ENCODE results near the gene MACROD2.

The MACROD2 gene

DNA sequence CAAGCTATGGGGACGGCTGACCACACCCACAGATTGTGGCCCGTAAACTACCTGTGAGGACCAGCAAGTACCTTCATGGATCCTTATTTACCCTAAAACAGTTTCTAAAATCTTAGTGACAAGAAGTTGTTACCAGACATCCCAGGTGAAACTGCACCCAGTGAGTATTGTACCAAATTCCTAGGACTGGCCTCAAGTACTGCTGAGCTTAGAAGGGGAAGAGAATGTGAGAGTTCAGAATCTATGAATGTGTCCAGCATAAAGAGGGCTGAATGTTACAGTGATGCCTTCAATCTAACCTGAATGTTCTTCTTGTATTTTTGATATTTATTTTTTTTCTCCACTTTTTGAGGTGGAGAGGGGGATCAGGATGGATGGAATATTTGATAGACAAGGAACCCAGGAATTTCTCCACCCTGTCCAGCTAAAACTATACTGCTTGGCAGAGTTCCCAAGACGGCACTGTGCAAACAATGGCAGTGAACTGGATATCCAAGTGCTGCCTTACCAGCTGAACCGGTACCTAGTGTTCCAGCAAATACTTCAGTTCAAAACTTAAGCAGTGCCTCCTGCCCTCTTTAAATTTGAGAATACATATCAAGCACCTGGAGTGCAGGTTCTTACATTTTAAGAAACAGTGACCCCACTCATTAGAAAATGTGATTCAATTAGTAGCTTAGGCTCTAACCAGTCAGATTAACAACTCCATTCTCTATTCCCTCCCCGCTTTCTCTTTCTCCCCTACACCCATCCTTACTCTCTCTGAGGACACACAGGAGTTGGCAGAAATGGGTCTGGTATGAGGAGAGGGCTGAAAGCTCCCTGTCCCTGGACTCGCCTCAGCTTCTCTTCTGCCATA lies 769.4 kb downstream of the MACROD2 start:
- H3K4me3 ChIP-seq = no peak overlapping the region
- H3K9me3 ChIP-seq (replicated peaks in 1 of 11) = no peaks in the 10 kb centered on the region
- H3K4me1 ChIP-seq = no peaks in the 10 kb centered on the region
- no peak overlapping the region for H3K27ac ChIP-seq
- no peak overlapping the region for H3K9ac ChIP-seq
- no peak overlapping the region for H3K4me2 ChIP-seq
- H3K36me3 ChIP-seq = no peaks in the 10 kb centered on the region
- no peaks in the 10 kb centered on the region for H3K27me3 ChIP-seq
- no peak for TF ChIP-seq Cebpa-rat (IDR thresholded peaks at IDR 0.05)
- H4K20me1 ChIP-seq = no peaks in the 10 kb centered on the region

DNA sequence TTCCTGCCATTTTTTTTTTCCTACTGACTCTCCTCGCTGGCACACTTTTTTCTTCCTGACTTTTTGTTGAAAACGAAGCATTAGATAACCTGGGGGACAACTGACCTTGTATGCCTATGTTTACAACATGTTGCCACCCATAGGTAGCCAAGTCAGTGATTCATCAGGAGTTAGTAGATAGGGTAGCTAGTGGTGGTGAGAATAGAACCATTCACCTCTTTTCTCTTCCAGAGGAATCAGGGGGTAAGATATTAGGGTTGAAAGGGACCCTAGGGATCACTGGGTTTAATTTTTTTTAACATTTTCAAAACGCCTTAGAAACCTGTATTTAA lies 770.0 kb downstream of the MACROD2 start:
- no peak overlapping the region for H3K9ac ChIP-seq
- no peaks in the 10 kb centered on the region for H3K4me1 ChIP-seq
- H3K4me2 ChIP-seq = no peak overlapping the region
- no peaks in the 10 kb centered on the region for H3K27me3 ChIP-seq
- no peaks in the 10 kb centered on the region for H4K20me1 ChIP-seq
- H3K4me3 ChIP-seq = no peak overlapping the region
- no peaks in the 10 kb centered on the region for H3K9me3 ChIP-seq (replicated peaks in 1 of 11)
- TF ChIP-seq Cebpa-rat (IDR thresholded peaks at IDR 0.05) = no peak
- no peak overlapping the region for H3K27ac ChIP-seq
- no peaks in the 10 kb centered on the region for H3K36me3 ChIP-seq

DNA sequence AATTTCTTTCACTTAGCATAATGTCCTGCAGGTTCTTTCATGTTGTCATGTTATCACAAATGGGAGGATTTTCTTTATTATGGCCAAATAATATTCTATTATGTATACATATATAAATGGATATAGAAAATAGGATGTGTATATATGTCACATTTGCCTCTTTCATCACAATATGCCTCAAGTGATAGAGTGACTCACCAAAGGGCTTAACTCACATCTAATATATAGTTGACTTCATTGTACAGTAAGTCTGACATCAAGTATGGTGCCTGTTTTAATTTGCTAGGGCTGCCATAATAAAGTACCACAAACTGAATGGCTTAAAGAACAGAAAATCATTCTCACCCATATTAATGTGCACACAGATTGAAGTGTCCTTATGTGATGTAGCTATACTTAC lies 778.2 kb downstream of the MACROD2 start:
- no peaks in the 10 kb centered on the region for H3K27me3 ChIP-seq
- no peak for TF ChIP-seq Cebpa-rat (IDR thresholded peaks at IDR 0.05)
- H3K9ac ChIP-seq = no peak overlapping the region
- H3K4me2 ChIP-seq = no peak overlapping the region
- H3K4me1 ChIP-seq = no peaks in the 10 kb centered on the region
- H3K27ac ChIP-seq = no peak overlapping the region
- no peaks in the 10 kb centered on the region for H3K36me3 ChIP-seq
- H4K20me1 ChIP-seq = no peaks in the 10 kb centered on the region
- H3K9me3 ChIP-seq (replicated peaks in 1 of 11) = no peaks in the 10 kb centered on the region
- no peak overlapping the region for H3K4me3 ChIP-seq

DNA sequence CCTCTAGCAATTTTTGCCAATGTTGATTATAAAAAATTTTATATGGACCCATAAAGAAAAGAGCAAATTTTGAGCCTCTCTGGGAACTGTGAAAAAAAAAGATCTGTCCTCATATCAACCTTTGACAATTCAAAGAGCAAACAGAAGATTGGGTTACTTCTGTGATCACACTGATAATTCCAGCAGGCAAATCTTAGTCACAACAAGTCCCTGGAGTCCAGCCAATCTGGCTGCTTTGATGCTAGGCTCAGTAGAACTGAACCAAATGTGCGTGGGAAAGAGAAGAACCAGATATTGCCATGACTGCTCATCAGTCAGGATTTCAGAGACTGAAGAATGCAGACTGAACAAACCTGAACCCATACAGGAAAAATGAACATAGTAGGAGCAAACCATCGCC lies 780.5 kb downstream of the MACROD2 start:
- Histone ChIP-seq H3K4me1 (no peaks in the 10 kb centered on the region), H3K4me2 (no peak overlapping the region), H4K20me1 (no peaks in the 10 kb centered on the region), H3K9ac (no peak overlapping the region), H3K36me3 (no peaks in the 10 kb centered on the region), H3K27ac (no peak overlapping the region), H3K27me3 (no peaks in the 10 kb centered on the region), H3K4me3 (no peak overlapping the region), H3K9me3 (replicated peaks in 1 of 11) (no peaks in the 10 kb centered on the region)
- no peak for TF ChIP-seq Cebpa-rat (IDR thresholded peaks at IDR 0.05)

DNA sequence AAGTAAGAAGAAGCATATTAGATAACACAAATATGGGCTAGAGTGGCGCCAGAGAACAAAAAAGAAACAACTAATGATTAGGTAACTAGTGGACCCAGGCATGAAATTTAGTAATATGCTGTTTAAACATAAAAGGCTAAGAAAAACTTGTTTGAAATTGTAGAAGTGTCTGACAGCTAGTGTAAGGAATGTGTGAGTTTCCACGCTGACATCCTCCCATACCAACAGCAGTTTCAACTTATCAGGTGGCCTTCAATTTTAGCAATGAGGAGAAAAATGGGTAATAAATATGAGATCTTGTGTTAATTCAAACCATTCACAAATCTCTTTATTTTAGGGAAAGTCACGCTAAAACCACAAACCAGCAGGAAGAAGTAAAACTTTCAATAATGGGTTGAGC lies 782.3 kb downstream of the MACROD2 start:
- no peak overlapping the region for H3K4me3 ChIP-seq
- no peaks in the 10 kb centered on the region for H3K4me1 ChIP-seq
- no peak overlapping the region for H3K4me2 ChIP-seq
- no peaks in the 10 kb centered on the region for H3K27me3 ChIP-seq
- TF ChIP-seq Cebpa-rat (IDR thresholded peaks at IDR 0.05) = no peak
- H3K27ac ChIP-seq = no peak overlapping the region
- H3K36me3 ChIP-seq = no peaks in the 10 kb centered on the region
- no peaks in the 10 kb centered on the region for H4K20me1 ChIP-seq
- H3K9ac ChIP-seq = no peak overlapping the region
- H3K9me3 ChIP-seq (replicated peaks in 1 of 11) = no peaks in the 10 kb centered on the region

DNA sequence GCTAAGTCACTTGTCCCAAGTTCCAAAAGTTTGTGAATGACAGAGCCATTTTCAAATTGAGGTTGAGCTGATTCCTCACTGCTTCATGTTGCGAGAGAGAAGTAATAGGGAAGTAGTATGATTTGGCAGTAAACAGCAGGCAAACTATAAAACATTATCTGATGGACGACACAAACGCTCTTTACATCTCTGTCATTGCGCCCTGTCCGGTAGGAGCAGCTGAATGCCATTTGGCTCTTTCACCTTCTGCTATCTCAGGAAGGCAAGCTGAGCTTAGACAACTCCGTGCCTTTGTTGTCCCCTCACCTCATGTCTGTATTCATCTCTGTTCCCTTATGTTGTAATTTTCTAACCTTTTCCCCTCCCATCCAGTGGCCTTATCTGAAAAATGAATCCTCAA lies 782.8 kb downstream of the MACROD2 start:
- TF ChIP-seq Cebpa-rat (IDR thresholded peaks at IDR 0.05) = no peak
- H3K27me3 ChIP-seq = no peaks in the 10 kb centered on the region
- H3K4me2 ChIP-seq = no peak overlapping the region
- no peaks in the 10 kb centered on the region for H3K4me1 ChIP-seq
- H3K9me3 ChIP-seq (replicated peaks in 1 of 11) = no peaks in the 10 kb centered on the region
- H4K20me1 ChIP-seq = no peaks in the 10 kb centered on the region
- H3K27ac ChIP-seq = no peak overlapping the region
- no peaks in the 10 kb centered on the region for H3K36me3 ChIP-seq
- H3K9ac ChIP-seq = no peak overlapping the region
- H3K4me3 ChIP-seq = no peak overlapping the region

DNA sequence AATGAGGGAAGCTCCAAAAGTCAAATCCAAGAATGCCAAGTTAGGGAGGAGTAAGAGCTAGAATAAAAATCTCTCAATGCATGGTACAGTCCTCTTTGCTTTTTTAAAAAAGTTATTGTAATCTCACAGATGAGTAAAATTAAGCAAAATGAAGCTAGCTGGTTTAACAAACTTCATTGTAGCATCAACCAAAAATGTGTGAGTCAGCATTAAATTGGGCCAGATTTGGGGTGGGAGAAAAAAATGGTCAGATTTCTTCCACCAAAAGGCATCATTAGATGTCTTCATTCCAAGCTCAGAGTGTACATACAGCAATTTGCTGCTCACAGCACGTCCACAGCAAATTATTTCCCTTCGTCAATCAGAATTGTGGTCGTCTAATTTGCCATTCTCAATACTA lies 783.6 kb downstream of the MACROD2 start:
- no peak overlapping the region for H3K27ac ChIP-seq
- no peak for TF ChIP-seq Cebpa-rat (IDR thresholded peaks at IDR 0.05)
- no peaks in the 10 kb centered on the region for H3K27me3 ChIP-seq
- H4K20me1 ChIP-seq = no peaks in the 10 kb centered on the region
- H3K4me1 ChIP-seq = no peaks in the 10 kb centered on the region
- H3K4me3 ChIP-seq = no peak overlapping the region
- H3K9me3 ChIP-seq (replicated peaks in 1 of 11) = no peaks in the 10 kb centered on the region
- H3K36me3 ChIP-seq = no peaks in the 10 kb centered on the region
- H3K9ac ChIP-seq = no peak overlapping the region
- no peak overlapping the region for H3K4me2 ChIP-seq

DNA sequence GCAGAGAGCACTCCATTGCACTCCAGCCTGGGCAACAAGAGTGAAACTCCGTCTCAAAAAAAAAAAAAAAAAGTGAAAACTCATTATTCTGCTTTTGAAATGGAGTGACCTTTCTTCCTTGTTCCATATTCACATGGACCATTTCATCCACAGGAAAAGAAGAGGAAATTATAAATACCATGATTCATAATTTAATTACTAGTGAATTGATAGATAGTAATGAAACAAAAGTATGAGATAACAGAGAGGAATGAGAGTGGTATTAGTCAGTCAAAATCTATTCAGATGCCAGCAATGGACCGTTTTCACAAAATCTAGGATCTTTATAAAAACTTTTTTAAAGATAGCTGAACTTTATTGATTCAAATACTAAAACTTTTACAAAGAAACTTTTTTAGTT lies 785.2 kb downstream of the MACROD2 start:
- Histone ChIP-seq H3K36me3 (no peaks in the 10 kb centered on the region), H3K9ac (no peak overlapping the region), H4K20me1 (no peaks in the 10 kb centered on the region), H3K4me1 (no peaks in the 10 kb centered on the region), H3K27ac (no peak overlapping the region), H3K27me3 (no peaks in the 10 kb centered on the region), H3K9me3 (replicated peaks in 1 of 11) (no peaks in the 10 kb centered on the region), H3K4me3 (no peak overlapping the region), H3K4me2 (no peak overlapping the region)
- no peak for TF ChIP-seq Cebpa-rat (IDR thresholded peaks at IDR 0.05)

DNA sequence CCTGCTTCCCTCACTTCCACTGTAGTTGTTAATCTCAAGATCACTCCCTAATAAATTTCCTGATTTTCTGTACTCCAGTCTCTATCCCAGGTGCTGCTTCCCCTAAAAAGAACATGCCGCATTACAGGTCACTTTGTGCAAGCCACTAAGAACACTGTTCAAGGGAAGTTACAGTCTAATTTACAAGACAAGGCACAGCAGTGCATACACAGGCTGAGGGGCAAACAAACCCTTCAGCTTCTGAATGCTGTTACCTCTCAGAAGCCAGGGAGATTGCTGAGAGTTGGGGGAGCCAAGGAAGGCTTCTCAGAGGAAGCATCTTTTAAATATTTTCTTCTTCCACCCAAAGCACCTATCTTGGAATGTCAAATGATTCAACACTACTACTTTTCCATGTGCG lies 787.4 kb downstream of the MACROD2 start:
- H3K36me3 ChIP-seq = no peaks in the 10 kb centered on the region
- no peak overlapping the region for H3K9ac ChIP-seq
- no peaks in the 10 kb centered on the region for H3K27me3 ChIP-seq
- H3K4me3 ChIP-seq = no peak overlapping the region
- H3K4me2 ChIP-seq = no peak overlapping the region
- H4K20me1 ChIP-seq = no peaks in the 10 kb centered on the region
- no peak for TF ChIP-seq Cebpa-rat (IDR thresholded peaks at IDR 0.05)
- no peaks in the 10 kb centered on the region for H3K4me1 ChIP-seq
- H3K27ac ChIP-seq = no peak overlapping the region
- no peaks in the 10 kb centered on the region for H3K9me3 ChIP-seq (replicated peaks in 1 of 11)

DNA sequence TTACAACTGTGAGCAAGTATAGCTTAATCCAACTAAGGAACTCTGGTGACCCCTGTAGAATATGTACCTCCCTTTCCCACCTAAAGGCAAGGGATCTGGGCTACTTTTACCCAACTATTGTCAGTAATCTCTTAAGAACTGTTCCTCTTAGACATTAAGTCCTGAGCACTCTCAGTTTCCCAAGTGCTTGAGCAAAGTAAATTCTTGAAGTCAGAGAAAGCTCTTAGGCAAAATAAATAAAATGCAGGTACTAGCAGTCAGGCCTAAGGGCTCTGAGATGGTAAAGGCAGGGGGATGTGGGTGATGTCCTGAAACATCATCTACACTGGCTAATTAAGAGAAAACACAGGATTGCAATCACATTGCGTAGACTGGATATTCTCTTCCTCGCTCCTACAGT lies 788.5 kb downstream of the MACROD2 start:
- Histone ChIP-seq H3K9ac (no peak overlapping the region), H3K36me3 (no peaks in the 10 kb centered on the region), H3K4me1 (no peaks in the 10 kb centered on the region), H3K27me3 (no peaks in the 10 kb centered on the region), H3K27ac (no peak overlapping the region), H3K4me2 (no peak overlapping the region), H3K9me3 (replicated peaks in 1 of 11) (no peaks in the 10 kb centered on the region), H4K20me1 (no peaks in the 10 kb centered on the region), H3K4me3 (no peak overlapping the region)
- no peak for TF ChIP-seq Cebpa-rat (IDR thresholded peaks at IDR 0.05)

All from BLaER1 treated with 17β-estradiol and CSF1 and Interleukin-3, amounts not matched to agents 10 nM and 100 nM (cell line).